HUES6 (cell line): ENCODE measurements around the gene GNB1.

ENCODE experiments used
- H3K27ac ChIP-seq: 2 replicates; pipeline ENCODE4 v1.7.0; 2013; ENCODE audit warnings: low read depth, mild to moderate bottlenecking, low read length, inconsistent platforms
- H3K27me3 ChIP-seq: 2 replicates; pipeline ENCODE4 v1.6.1; 2013; ENCODE audit warnings: low read length; ENCODE audit not compliant: control insufficient read depth, insufficient read depth
- H3K36me3 ChIP-seq: 2 replicates; pipeline ENCODE4 v1.6.1; 2013; ENCODE audit warnings: low read length; ENCODE audit not compliant: control insufficient read depth, insufficient read depth
- H3K4me1 ChIP-seq: 2 replicates; pipeline ENCODE4 v1.6.1; 2013; ENCODE audit warnings: low read length; ENCODE audit not compliant: control insufficient read depth, insufficient read depth
- H3K4me3 ChIP-seq: 2 replicates; pipeline ENCODE4 v1.5.1; 2013; ENCODE audit warnings: low read depth, low read length
- H3K9ac ChIP-seq: one replicate; pipeline ENCODE4 v1.6.1; 2013; ENCODE audit warnings: mild to moderate bottlenecking, low read length
- H3K9me3 ChIP-seq: 2 replicates; pipeline ENCODE4 v1.6.1; 2013; ENCODE audit warnings: low read depth, low read length; ENCODE audit not compliant: control insufficient read depth, insufficient read depth

Gene GNB1

GRCh38 chr1:1761504-1762376 lies 129.1 kb downstream of the GNB1 start:
- Histone ChIP-seq H3K4me3 (no peak overlapping the region), H3K36me3 (peaks cover 88% of the 10 kb centered on the region), H3K27me3 (no peaks in the 10 kb centered on the region), H3K27ac (no peak overlapping the region; the same call in 1 of the 2 replicates), H3K9me3 (no peaks in the 10 kb centered on the region), H3K9ac (no peak overlapping the region), H3K4me1 (no peaks in the 10 kb centered on the region)

GRCh38 chr1:1760715-1761114 lies 130.2 kb downstream of the GNB1 start:
- no peaks in the 10 kb centered on the region for H3K4me1 ChIP-seq
- H3K27me3 ChIP-seq = no peaks in the 10 kb centered on the region
- H3K27ac ChIP-seq = no peak overlapping the region
- no peak overlapping the region for H3K4me3 ChIP-seq
- H3K9me3 ChIP-seq = no peaks in the 10 kb centered on the region
- H3K36me3 ChIP-seq = peaks cover 94% of the 10 kb centered on the region
- H3K9ac ChIP-seq = no peak overlapping the region

- H3K27ac ChIP-seq = no peak overlapping the region
- H3K4me3 ChIP-seq = no peak overlapping the region
- no peaks in the 10 kb centered on the region for H3K4me1 ChIP-seq
- H3K36me3 ChIP-seq = peaks cover 94% of the 10 kb centered on the region
- no peak overlapping the region for H3K9ac ChIP-seq
- no peaks in the 10 kb centered on the region for H3K9me3 ChIP-seq
- no peaks in the 10 kb centered on the region for H3K27me3 ChIP-seq
Observed at GRCh38 chr1:1760345-1760650, 130.6 kb downstream of the GNB1 start.

- no peaks in the 10 kb centered on the region for H3K4me1 ChIP-seq
Observed at GRCh38 chr1:1759456-1760344, 131.2 kb downstream of the GNB1 start.

GRCh38 chr1:1758692-1759455 lies 132.0 kb downstream of the GNB1 start:
- Histone ChIP-seq H3K36me3 (peaks cover 96% of the 10 kb centered on the region), H3K9ac (no peak overlapping the region), H3K4me3 (no peak overlapping the region), H3K9me3 (no peaks in the 10 kb centered on the region), H3K4me1 (no peaks in the 10 kb centered on the region), H3K27ac (no peak overlapping the region), H3K27me3 (no peaks in the 10 kb centered on the region)

More at GRCh38 chr1:1759456-1760344, 131.2 kb downstream of the GNB1 start:
- Histone ChIP-seq H3K36me3 (peaks cover 95% of the 10 kb centered on the region), H3K27ac (no peak overlapping the region), H3K9ac (no peak overlapping the region), H3K4me3 (no peak overlapping the region), H3K9me3 (no peaks in the 10 kb centered on the region), H3K27me3 (no peaks in the 10 kb centered on the region)

GRCh38 chr1:1758059-1758621 lies 132.7 kb downstream of the GNB1 start:
- H3K9ac ChIP-seq = no peak overlapping the region
- no peak overlapping the region for H3K27ac ChIP-seq
- H3K9me3 ChIP-seq = no peaks in the 10 kb centered on the region
- no peaks in the 10 kb centered on the region for H3K27me3 ChIP-seq
- no peak overlapping the region for H3K4me3 ChIP-seq
- peaks cover 6% of the 10 kb centered on the region; the same call in 1 of the 2 replicates for H3K4me1 ChIP-seq
- peaks cover 99% of the 10 kb centered on the region for H3K36me3 ChIP-seq

- Histone ChIP-seq H3K9ac (no peak overlapping the region), H3K27ac (no peak overlapping the region), H3K9me3 (no peaks in the 10 kb centered on the region), H3K4me1 (peaks cover 12% of the 10 kb centered on the region; the same call in 1 of the 2 replicates), H3K27me3 (no peaks in the 10 kb centered on the region), H3K36me3 (peaks cover 99% of the 10 kb centered on the region), H3K4me3 (no peak overlapping the region)
Observed at GRCh38 chr1:1757422-1758058, 133.3 kb downstream of the GNB1 start.

- no peak overlapping the region for H3K9ac ChIP-seq
Observed at GRCh38 chr1:1756661-1757421, 134.0 kb downstream of the GNB1 start.

GRCh38 chr1:1755852-1756251 lies 135.0 kb downstream of the GNB1 start:
- Histone ChIP-seq H3K36me3 (peaks cover 87% of the 10 kb centered on the region), H3K4me1 (peaks cover 15% of the 10 kb centered on the region; the same call in 1 of the 2 replicates)

More at GRCh38 chr1:1756661-1757421, 134.0 kb downstream of the GNB1 start:
- Histone ChIP-seq H3K9me3 (no peaks in the 10 kb centered on the region), H3K4me1 (peaks cover 15% of the 10 kb centered on the region; the same call in 1 of the 2 replicates), H3K4me3 (no peak overlapping the region), H3K27ac (no peak overlapping the region), H3K36me3 (peaks cover 97% of the 10 kb centered on the region), H3K27me3 (no peaks in the 10 kb centered on the region)

More at GRCh38 chr1:1755852-1756251, 135.0 kb downstream of the GNB1 start:
- no peak overlapping the region for H3K4me3 ChIP-seq
- H3K9me3 ChIP-seq = no peaks in the 10 kb centered on the region
- no peak overlapping the region for H3K9ac ChIP-seq
- no peak overlapping the region for H3K27ac ChIP-seq
- H3K27me3 ChIP-seq = no peaks in the 10 kb centered on the region
